Liver (tissue), 9 donors: ENCODE data around the gene HCFC1R1. TPM values are rescaled to one million over a fixed set of nuclear protein-coding genes. Genes with fewer than 3 reads are reported as not detected.
"Not testable (repeated sequence)": the region's sequence is repeated elsewhere in the genome, so short reads cannot be mapped to it uniquely, and the experiment has no call there.

Experiments used
- DNase-seq: peaks from one replicate; pipeline ENCODE4 v3.0.0-alpha.2; 2017; ENCODE audit warnings: low spot score
- H3K27ac ChIP-seq, 2 donors: one replicate each; pipeline ENCODE4 v1.7.0; 2013; ENCODE audit warnings: inconsistent platforms in 2 of 2, low read length in 2 of 2, control low read depth in 1 of 2, low read depth in 1 of 2, mild to moderate bottlenecking in 1 of 2
- H3K27me3 ChIP-seq, 4 donors: one replicate each; pipeline versions ENCODE4 v1.6.1 to v1.7.0; 2013; ENCODE audit warnings: low read length in 3 of 4, inconsistent platforms in 1 of 4, mild to moderate bottlenecking in 1 of 4, moderate library complexity in 1 of 4; ENCODE audit not compliant: control insufficient read depth in 4 of 4, insufficient read depth in 4 of 4
- H3K36me3 ChIP-seq, 4 donors: one replicate each; pipeline versions ENCODE4 v1.6.1 to v1.7.0; 2013; ENCODE audit warnings: low read length in 3 of 4, mild to moderate bottlenecking in 3 of 4, low read depth in 1 of 4, moderate library complexity in 1 of 4; ENCODE audit not compliant: control insufficient read depth in 4 of 4, insufficient read depth in 3 of 4
- H3K4me1 ChIP-seq, 4 donors: one replicate each; pipeline versions ENCODE4 v1.6.1 to v1.7.0; 2013; ENCODE audit warnings: low read length in 3 of 4, mild to moderate bottlenecking in 3 of 4, moderate library complexity in 1 of 4; ENCODE audit not compliant: control insufficient read depth in 4 of 4, insufficient read depth in 4 of 4
- H3K4me3 ChIP-seq, 3 donors: one replicate each; pipeline versions ENCODE4 v1.6.1 to v1.7.0; 2013; ENCODE audit warnings: low read length in 3 of 3, control low read depth in 1 of 3, low read depth in 1 of 3, mild to moderate bottlenecking in 1 of 3
- H3K9ac ChIP-seq, 2 donors: one replicate each; pipeline ENCODE4 v1.7.0; 2013; ENCODE audit warnings: low read length in 2 of 2, mild to moderate bottlenecking in 2 of 2, moderate library complexity in 2 of 2, control low read depth in 1 of 2, low read depth in 1 of 2
- H3K9me3 ChIP-seq, 4 donors: one replicate each; pipeline versions ENCODE4 v1.6.1 to v1.7.0; 2013; ENCODE audit warnings: low read length in 3 of 4; ENCODE audit not compliant: control insufficient read depth in 4 of 4
- CTCF ChIP-seq: fragments of 150-350 bp; IDR thresholded peaks from 2 replicates; pipeline ENCODE4 v1.5.1; 2017; ENCODE audit warnings: improper control_type of control experiment, low read depth, low read length; ENCODE audit not compliant: missing input control
- FOXA1 ChIP-seq: IDR thresholded peaks from 2 replicates; pipeline ENCODE4 v1.6.1; 2016; ENCODE audit warnings: antibody characterized with exemption
- FOXA2 ChIP-seq: IDR thresholded peaks from 2 replicates; pipeline ENCODE4 v1.6.1; 2016; ENCODE audit warnings: antibody characterized with exemption
- GABPA ChIP-seq, 2 donors: IDR thresholded peaks in 1 of 2; conservative IDR thresholded peaks in 1 of 2; 2 replicates each; pipeline ENCODE4 v1.6.1; 2016; ENCODE audit warnings: antibody characterized with exemption in 2 of 2, mild to moderate bottlenecking in 1 of 2, moderate library complexity in 1 of 2
- HNF4A ChIP-seq, 2 donors: conservative IDR thresholded peaks; 2 replicates each; pipeline ENCODE4 v1.6.1; 2016; ENCODE audit warnings: antibody characterized with exemption in 2 of 2, mild to moderate bottlenecking in 2 of 2
- JUND ChIP-seq, 2 donors: IDR thresholded peaks; 2 replicates each; pipeline ENCODE4 v1.6.1; 2016; ENCODE audit warnings: antibody characterized with exemption in 2 of 2
- MAX ChIP-seq: IDR thresholded peaks from 2 replicates; pipeline ENCODE4 v1.6.1; 2016; ENCODE audit warnings: antibody characterized with exemption
- NR2F2 ChIP-seq: IDR thresholded peaks from 2 replicates; pipeline ENCODE4 v1.6.1; 2016; ENCODE audit warnings: antibody characterized with exemption
- REST ChIP-seq: IDR thresholded peaks from 2 replicates; pipeline ENCODE4 v1.6.1; 2016; ENCODE audit warnings: antibody characterized with exemption, mild to moderate bottlenecking
- SP1 ChIP-seq: IDR thresholded peaks from 2 replicates; pipeline ENCODE4 v1.6.1; 2018; ENCODE audit warnings: antibody characterized with exemption, mild to moderate bottlenecking
- YY1 ChIP-seq: IDR thresholded peaks from 2 replicates; pipeline ENCODE4 v1.6.1; 2016; ENCODE audit warnings: antibody characterized with exemption, mild to moderate bottlenecking
- WGBS: extraction: QIAGEN DNeasy Blood & Tissue Kit; methylation state at CpG from one replicate; pipeline ENCODE4 v1.1.7; 2013; 5-methylcytosine and 5-hydroxymethylcytosine counted together
- polyA plus RNA-seq, 2 donors: library from polyadenylated mRNA; stranded (reverse) in 1 of 2; unstranded in 1 of 2; fragments of 200-250 nt in 1 of 2; fragments of >200 nt in 1 of 2; fragmentation: Nextera tagmentation in 1 of 2; extraction: Ambion mirVana in 1 of 2; gene quantifications; one replicate each; pipeline versions ENCODE4 v1.2.1 to v1.2.3, GENCODE V29; 2013 to 2015
- total RNA-seq, 2 donors: library from RNA; depleted of rRNA; stranded (reverse); fragments of >200 nt; gene quantifications; one replicate each; pipeline ENCODE4 v1.2.3, GENCODE V29; 2014
- donor health status: healthy.
- donor health status: healthy.
- donor health status: healthy.
- donor health status: healthy.
- donor health status: healthy.

HCFC1R1 gene, protein sequence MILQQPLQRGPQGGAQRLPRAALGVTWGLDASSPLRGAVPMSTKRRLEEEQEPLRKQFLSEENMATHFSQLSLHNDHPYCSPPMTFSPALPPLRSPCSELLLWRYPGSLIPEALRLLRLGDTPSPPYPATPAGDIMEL
- total RNA-seq (1 to 10 TPM; 1.4 to 2.2 TPM), polyA plus RNA-seq (10 to 100 TPM; 16.3 to 17.6 TPM)

DNA sequence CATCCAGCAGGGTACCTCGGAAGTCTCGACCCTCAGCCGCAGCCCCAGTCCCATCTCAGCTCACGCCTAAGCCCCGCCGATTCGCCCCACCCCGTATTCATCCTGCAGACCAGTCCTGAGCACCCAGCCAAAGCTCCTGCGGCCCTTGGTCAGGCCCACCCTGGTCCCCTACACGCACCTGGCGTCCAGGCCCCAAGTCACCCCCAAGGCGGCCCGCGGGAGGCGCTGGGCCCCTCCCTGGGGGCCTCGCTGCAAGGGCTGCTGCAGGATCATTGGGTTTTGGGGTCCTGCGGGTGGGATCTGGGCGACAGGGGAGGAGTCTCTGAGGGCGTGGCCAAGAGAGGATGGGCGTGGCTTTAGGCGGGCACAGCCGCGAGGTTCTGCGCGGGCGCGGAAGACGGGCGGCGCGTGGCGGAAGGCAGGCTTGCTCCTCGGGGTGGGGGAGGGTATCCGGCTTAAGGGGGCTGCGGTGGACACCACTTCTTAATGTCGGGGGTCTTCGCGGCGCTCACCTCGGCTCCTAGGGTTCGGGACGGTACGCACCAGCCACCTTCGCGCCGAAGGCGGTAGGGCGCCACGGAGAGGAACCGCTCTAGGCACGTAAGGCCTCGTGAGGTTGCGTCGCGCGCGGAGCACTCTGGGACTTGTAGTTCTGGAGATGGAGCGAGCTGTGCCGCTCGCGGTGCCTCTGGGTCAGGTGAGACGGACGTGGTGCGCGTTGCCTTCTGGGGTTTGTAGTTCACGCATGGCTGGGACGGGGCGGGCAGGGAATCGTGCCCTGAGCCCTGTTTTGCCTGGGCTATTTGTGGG, at the start of gene HCFC1R1, which contains the start of gene THOC6:
Gene HCFC1R1, minus strand, starts transcription at position 274 of the 810 bp plus-strand sequence. Its CDS starts 1 bp downstream, at position 273.
Gene THOC6, plus strand, starts transcription at position 367 of the 810 bp plus-strand sequence. Its CDS starts 292 bp downstream, at position 659.
- Histone ChIP-seq H3K27ac (peak within 1 kb of the TSS; percentile 95 to 97), H3K36me3 (peaks cover 0 to 14% (median 3%) of the 10 kb centered on the region in 4 donors), H3K4me1 (peaks cover 18 to 48% (median 25%) of the 10 kb centered on the region in 4 donors), H3K4me3 (peak within 1 kb of the TSS; percentile 55 to 79 (median 72)), H3K9ac (peak within 1 kb of the TSS; percentile 40 to 64), H3K27me3 (no peaks in the 10 kb centered on the region), H3K9me3 (no peaks in the 10 kb centered on the region)
- peak; percentile 96 for DNase-seq
- WGBS = 1% methylated on average over 69 of the region's 69 CpGs
- TF ChIP-seq NR2F2 (no peak), GABPA (IDR thresholded peaks at IDR 0.05 in 1 of 2, conservative IDR thresholded peaks at IDR 0.05 in 1 of 2) (peak in 1 of 2 donors; percentile 79), FOXA2 (no peak), REST (no peak), CTCF (no peak), YY1 (peak; percentile 45), MAX (no peak), SP1 (peak; percentile 48)

GRCh38 chr16:3073448-3073847, 49.7 kb upstream of the HCFC1R1 start:
- Histone ChIP-seq H3K9ac (no peak overlapping the region), H3K27me3 (no peaks in the 10 kb centered on the region), H3K36me3 (peaks cover 0 to 4% (median 2%) of the 10 kb centered on the region in 4 donors), H3K9me3 (no peaks in the 10 kb centered on the region), H3K27ac (no peak overlapping the region), H3K4me3 (no peak overlapping the region), H3K4me1 (peaks cover 0 to 11% (median 3%) of the 10 kb centered on the region in 4 donors)
- TF ChIP-seq FOXA1 = no peak
- TF ChIP-seq MAX = no peak
- TF ChIP-seq HNF4A (conservative IDR thresholded peaks at IDR 0.05) = no peak
- TF ChIP-seq YY1 = no peak
- no peak for TF ChIP-seq REST
- no peak for TF ChIP-seq JUND (IDR thresholded peaks at IDR 0.05)
- DNase-seq = no peak
- WGBS = 85% methylated on average over 7 of the region's 7 CpGs

GRCh38 chr16:3072576-3073263, 49.0 kb upstream of the HCFC1R1 start:
- peaks cover 0 to 11% (median 4%) of the 10 kb centered on the region in 4 donors for H3K4me1 ChIP-seq
- DNase-seq, H3K9ac ChIP-seq, H3K36me3 ChIP-seq, H3K4me3 ChIP-seq, H3K27me3 ChIP-seq, H3K9me3 ChIP-seq, H3K27ac ChIP-seq: not testable (repeated sequence)
- WGBS = 68% methylated on average over 17 of the region's 18 CpGs
